ENCODE data around the gene TM9SF1.

TM9SF1 gene

GRCh38 chr14:24179294-24179960 lies 15.8 kb downstream of the TM9SF1 start:
- no peak for DNase-seq (ENCODE audit: low read depth, low spot score)

GRCh38 chr14:24178399-24179178 lies 16.7 kb downstream of the TM9SF1 start:
- no peak for DNase-seq (ENCODE audit: low read depth, low spot score)

- no peak for DNase-seq (ENCODE audit: low read depth, low spot score)
Measured at GRCh38 chr14:24177891-24178290, 17.4 kb downstream of the TM9SF1 start.

- no peak for DNase-seq (ENCODE audit: low read depth, low spot score)
Measured at GRCh38 chr14:24177041-24177825, 18.0 kb downstream of the TM9SF1 start.

- no peak for DNase-seq (ENCODE audit: low read depth, low spot score)
Measured at GRCh38 chr14:24176599-24176998, 18.6 kb downstream of the TM9SF1 start.

- DNase-seq (ENCODE audit: low read depth, low spot score) = no peak
Measured at GRCh38 chr14:24172871-24173281, 22.4 kb downstream of the TM9SF1 start.

GRCh38 chr14:24172261-24172860 lies 22.9 kb downstream of the TM9SF1 start:
- peak; percentile 58 for DNase-seq (ENCODE audit: low read depth, low spot score)

- peak; percentile 99 for DNase-seq (ENCODE audit: low read depth, low spot score)
Measured at GRCh38 chr14:24171422-24172260, 23.6 kb downstream of the TM9SF1 start, which contains the start of gene REC8. TSS of gene REC8 (plus strand) at chr14:24172080. CDS start at chr14:24172553, 473 bp downstream.

- no peak for DNase-seq (ENCODE audit: low read depth, low spot score)
Measured at GRCh38 chr14:24167469-24168114, 27.6 kb downstream of the TM9SF1 start.

GRCh38 chr14:24165785-24166184 lies 29.5 kb downstream of the TM9SF1 start:
- DNase-seq (ENCODE audit: low read depth, low spot score) = no peak

- no peak for DNase-seq (ENCODE audit: low read depth, low spot score)
Measured at GRCh38 chr14:24164518-24164991, 30.7 kb downstream of the TM9SF1 start.

GRCh38 chr14:24162093-24162492 lies 33.1 kb downstream of the TM9SF1 start:
- no peak for DNase-seq (ENCODE audit: low read depth, low spot score)

- DNase-seq (ENCODE audit: low read depth, low spot score) = peak; percentile 98
Measured at GRCh38 chr14:24160850-24161804, 34.1 kb downstream of the TM9SF1 start, which contains the start of gene IRF9. TSS of gene IRF9 (plus strand) at chr14:24161265. CDS start at chr14:24162145, 880 bp downstream.

GRCh38 chr14:24160499-24160849 lies 34.8 kb downstream of the TM9SF1 start:
- DNase-seq (ENCODE audit: low read depth, low spot score) = no peak

GRCh38 chr14:24159777-24160498 lies 35.3 kb downstream of the TM9SF1 start:
- DNase-seq (ENCODE audit: low read depth, low spot score) = no peak

- no peak for DNase-seq (ENCODE audit: low read depth, low spot score)
Measured at GRCh38 chr14:24157331-24157730, 37.9 kb downstream of the TM9SF1 start.

- no peak for DNase-seq (ENCODE audit: low read depth, low spot score)
Measured at GRCh38 chr14:24156840-24157239, 38.4 kb downstream of the TM9SF1 start.

GRCh38 chr14:24155100-24155499 lies 40.1 kb downstream of the TM9SF1 start:
- no peak for DNase-seq (ENCODE audit: low read depth, low spot score)
